ENCODE results near the gene MBP.
"Not testable (repeated sequence)": the region's sequence is repeated elsewhere in the genome, so short reads cannot be mapped to it uniquely, and the experiment has no call there.

The MBP gene

DNA sequence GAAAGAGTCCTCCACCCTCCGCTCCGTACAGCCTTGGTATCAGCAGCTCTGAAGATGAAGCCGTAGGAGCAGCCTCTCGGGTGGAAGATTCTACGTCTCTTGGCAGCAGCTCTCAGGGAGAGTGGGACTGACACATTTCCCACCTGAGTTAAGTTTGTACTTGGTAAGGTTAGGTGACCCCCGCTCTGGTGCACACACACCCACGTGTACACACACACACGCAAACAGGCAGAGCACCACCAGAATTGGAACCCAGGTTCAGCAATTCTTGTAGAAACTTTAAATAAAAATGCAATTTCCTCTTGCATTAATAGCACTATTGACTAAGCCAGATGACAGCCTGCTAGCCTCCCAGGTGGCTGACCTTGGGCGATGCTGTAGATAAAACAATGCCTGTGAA is 111.5 kb downstream of the MBP start:
- no peak for TF ChIP-seq CTCF (IDR thresholded peaks at IDR 0.05; ENCODE audit: control insufficient read depth, extremely low read depth, insufficient read depth)
- H3K4me3 ChIP-seq (ENCODE audit: low read depth, low read length), result no peak overlapping the region
- no peak for DNase-seq (ENCODE audit: low read depth)

DNA sequence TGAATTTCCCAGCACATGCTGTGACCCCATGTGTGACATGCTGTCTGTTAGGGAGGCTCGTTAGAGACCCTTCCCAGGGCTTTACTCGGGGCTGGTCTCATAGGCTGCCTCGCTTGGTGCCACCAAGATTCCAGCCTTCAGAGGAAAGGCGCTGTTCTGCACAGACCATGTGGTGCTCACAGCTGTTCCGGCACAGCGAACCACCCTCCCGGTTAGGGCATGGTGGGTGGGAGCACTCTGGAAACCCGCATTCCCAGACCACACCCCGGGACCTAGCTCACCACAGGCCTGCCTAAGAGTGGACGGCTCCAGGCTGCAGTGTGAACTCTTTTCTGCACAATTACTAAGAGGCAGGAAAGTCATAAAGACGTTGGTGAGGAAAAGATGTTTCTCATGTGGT is 112.0 kb downstream of the MBP start:
- no peak overlapping the region for H3K4me3 ChIP-seq (ENCODE audit: low read depth, low read length)
- no peak for DNase-seq (ENCODE audit: low read depth)
- no peak for TF ChIP-seq CTCF (IDR thresholded peaks at IDR 0.05; ENCODE audit: control insufficient read depth, extremely low read depth, insufficient read depth)

GRCh38 chr18:77019641-77020040 is 112.9 kb downstream of the MBP start:
- no peak for TF ChIP-seq CTCF (IDR thresholded peaks at IDR 0.05; ENCODE audit: control insufficient read depth, extremely low read depth, insufficient read depth)
- no peak overlapping the region for H3K4me3 ChIP-seq (ENCODE audit: low read depth, low read length)
- DNase-seq (ENCODE audit: low read depth), result no peak

DNA sequence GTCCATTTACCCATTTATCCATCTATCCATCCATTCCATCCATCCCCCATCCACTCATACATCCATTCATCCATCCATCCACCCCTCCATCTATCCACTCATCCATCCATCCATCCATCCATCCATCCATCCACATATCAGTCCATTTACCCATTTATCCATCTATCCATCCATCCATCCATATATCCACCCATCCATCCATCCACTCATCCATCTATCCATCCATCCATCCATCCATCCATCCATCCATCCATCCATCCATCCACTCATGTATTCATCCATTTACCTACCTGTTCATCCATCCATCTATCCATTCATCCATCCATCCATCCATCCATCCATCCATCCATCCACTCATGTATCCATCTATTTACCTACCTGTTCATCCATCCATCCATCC is 113.9 kb downstream of the MBP start:
- DNase-seq (ENCODE audit: low read depth); H3K4me3 ChIP-seq (ENCODE audit: low read depth, low read length): not testable (repeated sequence)

DNA sequence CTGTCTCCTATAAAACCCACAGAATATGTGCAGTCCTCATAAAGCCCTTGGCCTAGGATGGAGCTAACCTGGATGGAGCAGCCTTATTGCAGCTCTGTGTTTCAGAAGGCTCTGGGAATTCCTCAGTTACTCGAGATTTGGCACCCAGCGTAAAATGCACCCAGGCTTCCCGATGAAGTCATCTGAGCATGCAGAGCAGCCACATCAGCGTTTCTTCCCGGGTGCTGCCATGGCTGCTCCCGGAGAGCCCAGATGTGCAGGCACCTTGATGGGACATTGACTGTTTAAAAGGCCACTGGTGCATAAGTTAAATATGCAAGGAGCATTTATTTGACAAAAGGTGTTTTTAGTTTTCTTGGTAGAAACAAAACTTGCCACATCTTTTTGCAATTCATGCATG is 115.2 kb downstream of the MBP start:
- no peak for DNase-seq (ENCODE audit: low read depth)
- H3K4me3 ChIP-seq (ENCODE audit: low read depth, low read length), result no peak overlapping the region
- no peak for TF ChIP-seq CTCF (IDR thresholded peaks at IDR 0.05; ENCODE audit: control insufficient read depth, extremely low read depth, insufficient read depth)

- no peak overlapping the region for H3K4me3 ChIP-seq (ENCODE audit: low read depth, low read length)
- DNase-seq (ENCODE audit: low read depth), result no peak
Measured at GRCh38 chr18:77016936-77017335, 115.6 kb downstream of the MBP start.

GRCh38 chr18:77015771-77016710 is 116.5 kb downstream of the MBP start:
- no peak for TF ChIP-seq CTCF (IDR thresholded peaks at IDR 0.05; ENCODE audit: control insufficient read depth, extremely low read depth, insufficient read depth)
- H3K4me3 ChIP-seq (ENCODE audit: low read depth, low read length), result no peak overlapping the region
- DNase-seq (ENCODE audit: low read depth), result no peak

More at GRCh38 chr18:77016936-77017335, 115.6 kb downstream of the MBP start:
- TF ChIP-seq CTCF (IDR thresholded peaks at IDR 0.05; ENCODE audit: control insufficient read depth, extremely low read depth, insufficient read depth), result no peak
